Effector memory CD4-positive, alpha-beta T cell (primary cell): ENCODE results near the gene CCR7.
"Not testable (repeated sequence)": the region's sequence is repeated elsewhere in the genome, so short reads cannot be mapped to it uniquely, and the experiment has no call there.

ENCODE experiments used
- DNase-seq, 3 donors: peaks; one replicate each; pipeline ENCODE4 v3.0.0-alpha.2; 2020
- H3K27ac ChIP-seq: 2 replicates; pipeline ENCODE4 v1.7.0; 2013; ENCODE audit warnings: mild to moderate bottlenecking, low read length, moderate library complexity; ENCODE audit not compliant: insufficient read depth, poor library complexity, severe bottlenecking
- H3K27me3 ChIP-seq: replicated peaks from 2 replicates; pipeline ENCODE4 v1.7.0; 2013; ENCODE audit warnings: mild to moderate bottlenecking, low read length; ENCODE audit not compliant: insufficient read depth, control insufficient read depth, poor library complexity, severe bottlenecking
- H3K36me3 ChIP-seq: 2 replicates; pipeline ENCODE4 v1.7.0; 2013; ENCODE audit warnings: mild to moderate bottlenecking, low read length, moderate library complexity; ENCODE audit not compliant: control insufficient read depth, insufficient read depth
- H3K4me1 ChIP-seq: 2 replicates; pipeline ENCODE4 v1.7.0; 2013; ENCODE audit warnings: low read length, mild to moderate bottlenecking; ENCODE audit not compliant: control insufficient read depth, insufficient read depth, poor library complexity, severe bottlenecking
- H3K4me3 ChIP-seq: 2 replicates; pipeline ENCODE4 v1.7.0; 2013; ENCODE audit warnings: low read length, low read depth, mild to moderate bottlenecking; ENCODE audit not compliant: insufficient read depth, poor library complexity, severe bottlenecking
- H3K9me3 ChIP-seq: 2 replicates; pipeline ENCODE4 v1.7.0; 2013; ENCODE audit warnings: mild to moderate bottlenecking, low read length, moderate library complexity; ENCODE audit not compliant: control insufficient read depth

The CCR7 gene

DNA sequence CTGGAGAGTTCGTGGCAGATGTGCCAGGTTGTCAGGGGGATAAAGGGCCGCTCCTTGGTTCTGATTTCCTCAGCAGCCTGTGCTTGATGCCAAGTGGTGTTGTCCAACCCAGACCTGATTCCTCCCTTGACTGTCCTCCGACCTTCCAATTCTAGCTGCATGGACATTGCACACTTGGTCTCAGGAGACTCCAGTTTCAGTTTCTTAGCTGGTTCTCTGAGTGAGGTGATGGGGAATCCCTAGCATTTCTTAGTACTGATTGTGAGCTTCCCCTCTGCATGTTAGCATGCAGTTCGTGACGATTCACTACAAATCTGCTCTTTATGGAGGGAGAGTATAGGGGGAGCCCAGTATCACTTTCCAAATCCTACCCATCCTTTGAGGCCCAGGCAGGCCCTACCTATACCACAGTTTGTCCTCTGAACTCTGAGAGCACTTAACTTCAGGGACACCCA lies 12.4 kb upstream of the CCR7 start:
- Histone ChIP-seq H3K27ac (peak overlapping the region; percentile 35), H3K9me3 (no peaks in the 10 kb centered on the region), H3K27me3 (no peaks in the 10 kb centered on the region), H3K4me1 (peaks cover 50% of the 10 kb centered on the region), H3K4me3 (no peak overlapping the region), H3K36me3 (no peaks in the 10 kb centered on the region)
- DNase-seq = no peak

DNA sequence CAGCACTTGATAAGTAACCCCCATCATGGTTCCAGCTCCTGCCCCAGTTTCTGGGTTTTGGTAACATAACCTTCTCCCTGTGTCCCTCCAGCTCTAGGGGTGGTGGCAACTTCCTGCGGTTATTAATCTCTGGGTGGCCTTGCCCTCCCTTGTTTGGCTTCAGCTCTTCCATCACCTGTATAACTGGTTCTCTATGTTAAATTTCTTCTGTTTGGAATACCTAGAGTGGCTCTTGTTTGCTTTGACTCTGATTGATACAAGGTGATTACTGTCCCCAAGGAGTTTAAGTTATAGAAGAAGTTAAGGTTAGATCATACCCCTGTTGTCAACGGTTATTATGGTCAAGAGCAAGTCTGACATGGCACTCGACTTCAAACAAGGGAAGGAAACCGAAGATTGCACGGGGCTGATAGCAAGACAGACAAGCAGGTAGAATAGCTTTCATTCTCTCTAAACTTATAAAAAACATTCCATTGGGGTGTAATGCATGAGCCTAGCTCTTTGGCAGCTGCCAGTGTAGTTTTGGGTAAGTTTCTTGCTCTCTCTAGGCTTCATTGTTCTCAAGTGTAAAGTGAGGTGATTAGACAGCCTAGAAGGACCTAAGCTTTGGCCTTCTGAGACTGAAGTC lies 11.0 kb upstream of the CCR7 start:
- Histone ChIP-seq H3K4me3 (no peak overlapping the region), H3K36me3 (no peaks in the 10 kb centered on the region), H3K27me3 (no peaks in the 10 kb centered on the region), H3K27ac (peak overlapping the region; percentile 35), H3K9me3 (no peaks in the 10 kb centered on the region), H3K4me1 (peaks cover 36% of the 10 kb centered on the region)
- no peak for DNase-seq

DNA sequence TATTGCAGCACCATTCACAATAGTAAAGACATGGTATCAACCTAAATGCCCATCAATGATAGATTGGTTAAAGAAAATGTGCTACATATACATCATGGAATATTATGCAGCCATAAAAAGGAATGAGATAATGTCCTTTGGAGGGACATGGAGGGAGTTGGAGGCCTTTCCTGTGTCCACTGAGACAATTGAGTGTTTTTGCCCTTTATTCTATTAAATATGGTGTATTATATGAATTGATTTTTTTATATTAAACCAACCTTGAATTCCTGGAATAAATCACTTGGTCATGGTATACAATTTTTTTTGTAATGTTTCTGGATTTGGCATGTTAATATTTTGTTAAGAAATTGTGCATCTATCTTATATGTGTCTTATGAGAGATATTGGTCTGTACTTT lies 9.0 kb upstream of the CCR7 start:
- no peak for DNase-seq
- Histone ChIP-seq H3K27me3 (no peaks in the 10 kb centered on the region), H3K4me3 (no peak overlapping the region), H3K9me3 (no peaks in the 10 kb centered on the region), H3K27ac (no peak overlapping the region), H3K4me1 (peaks cover 22% of the 10 kb centered on the region), H3K36me3 (no peaks in the 10 kb centered on the region)

DNA sequence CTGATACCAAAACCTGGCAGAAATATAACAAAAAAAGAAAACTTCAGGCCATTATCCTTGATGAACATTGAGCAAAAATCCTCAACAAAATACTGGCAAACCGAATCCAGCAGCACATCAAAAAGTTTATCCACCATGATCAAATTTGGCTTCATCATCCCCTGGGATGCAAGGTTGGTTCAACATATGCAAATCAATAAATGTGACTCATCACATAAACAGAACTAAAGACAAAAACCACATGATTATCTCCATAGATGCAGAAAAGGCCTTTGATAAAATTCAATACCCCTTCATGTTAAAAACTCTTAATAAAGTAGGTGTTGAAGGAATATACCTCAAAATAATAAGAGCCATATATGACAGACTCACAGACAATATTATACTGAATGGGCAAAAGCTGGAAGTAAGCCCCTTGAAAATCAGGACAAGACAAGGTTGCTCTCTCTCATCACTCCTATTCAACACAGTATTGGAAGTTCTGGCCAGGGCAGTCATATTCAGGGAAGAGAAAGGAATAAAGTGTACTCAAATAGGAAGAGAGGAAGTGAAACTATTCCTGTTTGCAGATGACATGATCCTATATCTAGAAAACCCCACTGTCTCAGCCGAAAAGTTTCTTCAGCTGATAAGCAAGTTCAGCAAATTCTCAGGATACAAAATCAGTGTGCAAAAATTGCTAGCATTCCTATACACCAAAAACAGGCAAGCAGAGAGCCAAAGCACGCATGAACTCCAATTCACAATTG lies 7.1 kb upstream of the CCR7 start:
- H3K36me3 ChIP-seq, H3K27me3 ChIP-seq, DNase-seq, H3K9me3 ChIP-seq, H3K4me3 ChIP-seq, H3K27ac ChIP-seq: not testable (repeated sequence)
- peaks cover 29% of the 10 kb centered on the region for H3K4me1 ChIP-seq

DNA sequence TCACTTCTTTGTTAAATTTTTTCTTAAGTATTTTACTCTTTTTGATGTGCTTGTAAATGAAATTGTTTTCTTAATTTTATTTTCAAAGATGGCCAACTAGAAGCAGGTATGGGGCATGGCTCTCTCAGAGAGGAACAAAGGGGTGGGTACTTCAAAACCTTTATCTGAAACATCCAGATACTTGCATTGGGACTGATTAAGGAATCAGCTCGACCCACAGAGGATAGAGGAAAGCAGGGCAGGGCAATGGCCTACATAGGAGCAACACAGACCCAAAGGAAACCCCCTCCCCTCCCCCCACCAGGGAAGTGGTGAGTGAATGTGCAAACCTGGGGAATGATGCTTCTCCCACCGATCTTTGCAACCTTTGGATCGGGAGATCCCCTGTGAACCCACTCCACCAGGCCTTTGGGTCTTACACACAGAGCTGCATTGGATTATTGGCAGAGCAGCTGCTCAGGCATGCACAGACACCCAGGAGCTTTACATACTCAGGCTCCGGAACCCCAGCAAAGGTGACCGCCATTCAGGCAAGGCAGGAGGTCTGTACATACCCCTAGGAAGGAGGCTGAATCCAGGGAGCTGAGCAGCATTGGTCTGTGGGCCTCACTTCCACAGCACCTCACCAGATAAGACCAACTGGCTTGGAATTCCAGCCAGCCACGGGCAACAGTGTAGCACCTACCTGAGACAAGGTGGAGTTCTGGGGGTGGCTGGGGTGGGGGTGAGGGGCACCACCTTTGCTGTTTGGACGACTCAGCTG lies 3.0 kb upstream of the CCR7 start:
- H3K27ac ChIP-seq = peak overlapping the region; percentile 15
- no peaks in the 10 kb centered on the region for H3K27me3 ChIP-seq
- no peak for DNase-seq
- no peaks in the 10 kb centered on the region for H3K36me3 ChIP-seq
- peaks cover 40% of the 10 kb centered on the region for H3K4me1 ChIP-seq
- H3K9me3 ChIP-seq = no peaks in the 10 kb centered on the region
- no peak overlapping the region for H3K4me3 ChIP-seq

DNA sequence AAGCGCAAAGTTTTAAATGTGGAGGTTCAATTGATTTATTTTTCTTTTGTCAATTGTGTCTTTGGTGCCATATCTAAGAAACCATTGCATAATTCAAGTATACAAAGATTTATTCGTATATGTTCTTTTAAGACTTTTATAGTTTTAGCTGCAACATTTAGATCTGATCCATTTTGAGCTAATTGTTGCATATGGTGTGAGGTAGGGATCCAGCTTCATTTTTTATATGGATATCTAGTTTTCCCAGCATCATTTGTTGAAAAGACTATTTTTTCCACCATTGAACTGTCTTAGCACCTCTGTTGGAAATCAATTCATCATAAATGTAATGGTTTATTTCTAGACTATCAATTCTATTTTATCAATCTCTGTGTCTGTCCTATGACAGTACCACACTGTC lies 2.1 kb upstream of the CCR7 start:
- Histone ChIP-seq H3K4me1 (peaks cover 47% of the 10 kb centered on the region), H3K27me3 (no peaks in the 10 kb centered on the region), H3K36me3 (no peaks in the 10 kb centered on the region), H3K27ac (peak overlapping the region; percentile 15), H3K9me3 (no peaks in the 10 kb centered on the region), H3K4me3 (no peak overlapping the region)
- DNase-seq = no peak

DNA sequence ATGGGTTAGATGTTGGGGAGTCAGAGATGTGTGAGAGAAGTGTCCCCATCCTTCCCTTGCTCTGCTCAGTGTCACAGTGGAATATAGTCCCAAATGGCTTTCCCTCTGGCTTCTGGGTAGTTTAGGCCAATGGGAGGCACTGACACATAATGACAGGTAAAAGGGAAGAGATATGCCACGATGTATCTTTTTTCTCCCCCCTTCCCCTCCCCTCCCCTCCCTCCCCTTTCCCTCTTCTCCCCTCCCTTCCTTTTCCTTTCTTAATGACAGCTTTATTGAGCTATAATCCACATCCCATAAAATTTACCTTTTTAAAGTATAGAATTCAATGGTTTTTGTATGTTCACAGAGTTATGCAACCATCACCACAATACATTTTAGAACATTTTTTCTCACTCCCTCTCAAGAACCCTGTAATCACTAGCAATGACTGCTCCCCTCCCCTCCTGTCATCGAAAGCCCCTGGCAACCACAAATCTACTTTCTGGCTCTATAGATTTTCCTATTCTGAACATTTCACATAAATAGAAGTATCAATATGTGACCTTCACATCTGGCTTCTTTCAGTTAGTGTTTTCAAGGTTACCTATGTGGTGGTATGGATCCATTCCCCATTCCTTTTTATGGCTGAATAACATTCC lies 617 bp upstream of the CCR7 start:
- no peaks in the 10 kb centered on the region for H3K36me3 ChIP-seq
- H3K4me3 ChIP-seq = peak overlapping the region; percentile 87
- no peaks in the 10 kb centered on the region for H3K9me3 ChIP-seq
- peaks cover 56% of the 10 kb centered on the region for H3K4me1 ChIP-seq
- no peaks in the 10 kb centered on the region for H3K27me3 ChIP-seq
- DNase-seq = no peak
- peak overlapping the region; percentile 99 for H3K27ac ChIP-seq

DNA sequence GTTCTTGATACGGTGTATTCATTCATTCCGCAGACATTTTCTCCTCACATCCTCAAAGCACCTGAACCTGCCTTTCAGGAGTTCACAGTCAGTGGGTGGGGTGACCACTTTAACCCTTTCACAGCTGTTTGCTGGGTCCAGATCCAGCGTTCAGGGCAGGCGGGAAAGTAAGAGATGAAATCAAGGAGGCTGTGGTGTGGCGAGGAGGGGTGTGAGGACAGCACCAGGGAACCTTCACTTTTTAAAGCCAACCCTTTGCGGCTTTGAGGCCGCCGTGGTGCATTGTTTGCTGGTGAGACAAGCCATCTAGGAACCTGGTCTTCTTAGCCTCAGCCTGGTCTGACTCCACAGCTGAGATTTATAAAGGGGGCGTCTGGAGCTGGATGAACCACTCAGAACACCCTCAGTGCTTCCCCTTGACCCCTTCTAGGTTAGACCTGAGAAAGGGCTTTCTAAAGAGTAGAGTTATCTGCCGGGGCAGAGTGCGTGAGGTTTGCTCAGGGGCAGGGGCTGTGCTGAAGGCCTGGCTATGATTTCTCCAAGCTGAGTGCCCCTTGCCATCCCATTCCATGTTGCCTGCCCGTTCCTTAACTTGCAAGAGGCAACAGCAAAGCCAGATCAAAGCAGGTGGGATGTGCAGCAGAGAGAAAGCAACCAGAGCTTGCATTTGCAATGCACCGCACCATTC lies 933 bp downstream of the CCR7 start:
- peak in 2 of 3 donors; percentile 44 to 48 for DNase-seq
- H3K27me3 ChIP-seq = no peaks in the 10 kb centered on the region
- H3K4me1 ChIP-seq = peaks cover 69% of the 10 kb centered on the region
- H3K4me3 ChIP-seq = peak overlapping the region; percentile 87
- peaks cover 4% of the 10 kb centered on the region for H3K36me3 ChIP-seq
- no peaks in the 10 kb centered on the region for H3K9me3 ChIP-seq
- H3K27ac ChIP-seq = peak overlapping the region; percentile 99

DNA sequence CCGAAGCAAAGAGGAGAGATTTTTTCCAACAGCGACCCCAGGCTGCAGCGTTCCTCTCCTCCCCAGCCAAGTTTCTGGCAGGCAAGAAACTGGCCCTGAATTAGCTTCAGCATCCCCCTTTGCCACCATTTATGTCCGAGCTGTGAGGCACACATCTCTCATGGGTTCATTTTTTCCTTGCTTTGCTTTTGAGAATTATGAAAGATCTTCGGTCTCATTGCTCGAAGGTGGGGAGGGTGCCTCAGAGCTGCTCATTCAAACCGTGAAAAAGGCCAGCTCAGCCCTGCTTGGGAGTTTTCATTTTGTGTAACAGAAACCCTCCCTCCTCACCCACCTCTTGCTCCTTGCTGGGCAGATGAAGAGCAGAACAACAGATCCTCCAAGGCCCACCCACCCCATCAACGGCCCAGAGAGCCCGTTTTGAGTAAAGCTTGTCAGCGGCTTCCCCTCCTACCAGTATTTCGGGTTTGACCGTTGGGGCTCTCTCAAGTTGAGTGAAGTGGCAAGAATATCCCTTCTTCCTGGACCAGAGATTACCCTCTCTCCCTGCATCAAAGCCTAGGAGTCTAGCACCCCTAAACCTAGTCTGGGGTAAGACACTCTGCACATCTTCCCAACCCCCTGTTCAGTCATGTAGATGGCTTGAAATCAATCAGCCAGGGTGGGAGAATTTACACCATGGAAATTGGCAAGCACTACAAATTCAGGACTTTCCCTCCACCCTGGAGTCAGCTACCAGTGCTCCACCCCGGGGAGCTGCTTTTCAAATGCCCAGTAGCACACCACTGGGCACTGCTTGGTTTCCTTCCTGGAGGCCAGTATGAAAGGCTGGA lies 1.8 kb downstream of the CCR7 start:
- H3K36me3 ChIP-seq = peaks cover 12% of the 10 kb centered on the region
- H3K9me3 ChIP-seq = no peaks in the 10 kb centered on the region
- no peak for DNase-seq
- no peaks in the 10 kb centered on the region for H3K27me3 ChIP-seq
- peak overlapping the region; percentile 87 for H3K4me3 ChIP-seq
- peak overlapping the region; percentile 99 for H3K27ac ChIP-seq
- H3K4me1 ChIP-seq = peaks cover 70% of the 10 kb centered on the region
